GM12874 (cell line): ENCODE data around the gene JARID2.

ENCODE experiments used
- CTCF ChIP-seq: IDR thresholded peaks from 2 replicates; pipeline ENCODE4 v1.5.1; 2011; ENCODE audit warnings: low read depth, mild to moderate bottlenecking, control low read depth, low read length, moderate library complexity; ENCODE audit not compliant: insufficient read depth

The JARID2 gene

GRCh38 chr6:15452182-15452941 is 206.5 kb downstream of the JARID2 start:
- TF ChIP-seq CTCF: no peak

- TF ChIP-seq CTCF: no peak
Observed at GRCh38 chr6:15453186-15453585, 207.3 kb downstream of the JARID2 start.

- TF ChIP-seq CTCF: no peak
Observed at GRCh38 chr6:15453622-15454021, 207.8 kb downstream of the JARID2 start.

- TF ChIP-seq CTCF: no peak
Observed at GRCh38 chr6:15456422-15456821, 210.6 kb downstream of the JARID2 start.

- TF ChIP-seq CTCF: no peak
Observed at GRCh38 chr6:15457121-15457650, 211.3 kb downstream of the JARID2 start.

- TF ChIP-seq CTCF: no peak
Observed at GRCh38 chr6:15458021-15458459, 212.2 kb downstream of the JARID2 start.

GRCh38 chr6:15460110-15460727 is 214.3 kb downstream of the JARID2 start:
- TF ChIP-seq CTCF: no peak
